ENCODE measurements around the gene CHFR.
"Not testable (repeated sequence)": the region's sequence is repeated elsewhere in the genome, so short reads cannot be mapped to it uniquely, and the experiment has no call there.

Gene CHFR

DNA sequence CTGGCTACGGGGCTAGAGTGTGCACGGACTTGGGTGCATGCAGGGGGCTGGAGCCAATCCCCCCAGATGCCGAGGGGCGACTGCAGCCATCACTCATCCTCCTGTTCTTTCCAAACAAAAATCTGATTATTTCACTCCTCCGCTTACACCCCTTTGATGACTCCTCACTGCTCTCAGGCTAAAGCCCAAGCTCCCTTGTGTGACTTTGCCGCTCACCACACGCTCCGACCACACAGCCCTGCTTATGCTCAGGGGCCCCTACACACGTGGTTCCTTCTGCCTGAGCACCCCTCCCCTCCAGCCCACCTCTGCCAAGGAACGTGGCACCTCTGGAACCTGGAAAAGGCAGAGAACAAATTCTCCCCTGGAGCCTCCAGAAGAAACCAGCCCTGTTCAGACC lies 13.7 kb downstream of the CHFR start:
- DNase-seq: no peak

DNA sequence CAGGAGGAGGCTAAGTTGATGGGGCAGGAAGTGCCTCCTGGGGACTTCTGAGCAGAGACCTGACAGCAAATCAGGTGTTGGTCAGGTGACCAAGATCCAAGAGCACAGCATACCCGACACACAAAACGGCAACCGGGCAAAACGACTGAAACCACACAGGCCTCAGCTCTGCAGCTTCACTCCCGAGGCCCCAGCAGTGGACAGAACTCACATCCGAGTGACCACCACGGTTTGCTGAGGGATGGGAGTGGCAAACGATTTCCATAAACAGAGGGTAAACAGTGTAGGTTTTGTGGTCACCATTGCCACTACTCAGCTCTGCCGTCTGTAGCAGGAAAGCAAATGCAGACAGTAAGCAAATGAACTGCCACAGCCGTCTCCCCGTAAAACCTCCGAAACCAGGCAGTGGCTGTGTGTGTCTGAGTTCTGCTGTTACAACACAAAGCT lies 14.4 kb downstream of the CHFR start:
- DNase-seq: no peak

DNA sequence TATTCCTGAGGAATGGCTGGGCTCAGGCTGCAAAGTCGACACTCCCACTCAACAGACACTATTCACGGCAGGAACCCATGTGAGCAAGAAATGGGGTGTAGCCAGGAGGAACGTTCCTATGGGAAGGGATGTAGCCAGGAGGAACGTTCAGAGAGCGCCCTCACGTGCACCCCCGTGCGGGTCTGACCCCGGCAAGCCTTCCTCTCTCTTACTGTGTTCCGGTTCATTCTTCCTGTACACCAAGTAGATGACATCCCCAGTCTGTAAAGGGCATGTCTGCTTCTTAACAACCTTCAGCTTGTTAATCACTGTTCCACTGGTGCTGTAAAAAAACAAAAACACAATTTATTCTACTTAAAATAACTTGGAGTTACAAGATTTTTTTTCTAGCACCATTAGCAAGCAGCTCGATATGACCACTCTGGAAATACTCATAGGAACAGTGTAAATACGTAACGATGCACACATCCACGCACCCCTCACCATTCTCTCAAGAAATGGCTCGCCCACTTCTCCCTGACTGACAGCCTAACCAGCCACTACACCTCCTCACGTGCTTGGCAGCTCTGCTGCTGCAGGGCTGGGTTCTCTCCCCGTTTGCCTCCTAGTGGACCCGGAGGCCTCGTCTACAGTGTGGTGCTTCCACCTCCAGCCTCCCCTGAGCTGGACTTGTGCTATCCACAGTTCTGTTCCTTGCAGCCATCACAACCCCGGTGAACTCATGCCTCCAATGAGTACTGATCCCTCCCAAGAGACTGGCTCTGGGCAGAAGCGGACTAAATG lies 15.1 kb downstream of the CHFR start:
- DNase-seq: no peak

DNA sequence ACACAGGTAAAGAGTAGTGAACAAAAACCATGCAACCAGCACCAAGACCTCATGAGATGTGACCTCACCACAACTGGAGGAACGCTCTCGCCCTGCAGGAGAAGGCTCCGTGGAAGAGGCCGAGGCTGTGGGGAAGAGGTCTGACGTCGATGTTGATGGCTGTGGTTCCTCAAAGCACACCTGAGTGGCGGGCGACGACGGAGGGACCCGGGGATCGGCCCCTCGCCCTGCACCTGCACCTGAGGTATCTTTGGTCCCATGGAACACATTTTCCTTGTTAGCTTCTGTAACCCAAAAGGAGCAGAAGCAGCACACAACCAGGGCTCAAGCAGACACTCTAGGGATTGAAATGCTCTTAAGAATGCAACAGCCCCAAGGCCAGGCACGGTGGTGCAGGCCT lies 17.9 kb downstream of the CHFR start:
- DNase-seq: no peak

DNA sequence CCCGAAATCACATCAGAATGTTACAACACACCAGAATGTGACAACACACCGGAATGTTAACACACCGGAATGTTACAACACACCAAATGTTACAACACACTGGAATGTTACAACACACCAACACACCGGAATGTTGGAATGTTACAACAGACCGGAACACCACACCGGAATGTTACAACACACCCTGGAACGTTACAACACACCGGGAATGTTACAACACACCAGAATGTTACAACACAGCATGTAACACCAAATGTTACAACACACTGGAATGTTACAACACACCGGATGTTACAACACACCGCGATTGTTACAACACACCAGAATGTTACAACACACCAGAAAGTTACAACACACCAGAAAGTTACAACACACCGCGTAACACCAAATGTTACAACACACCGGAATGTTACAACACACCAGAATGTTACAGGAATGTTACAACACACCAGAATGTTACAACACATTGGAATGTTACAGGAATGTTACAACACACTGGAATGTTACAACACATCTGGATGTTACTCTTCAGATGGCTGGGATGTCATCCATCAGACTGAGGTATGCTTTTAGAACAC lies 21.1 kb downstream of the CHFR start:
- no peak for DNase-seq

DNA sequence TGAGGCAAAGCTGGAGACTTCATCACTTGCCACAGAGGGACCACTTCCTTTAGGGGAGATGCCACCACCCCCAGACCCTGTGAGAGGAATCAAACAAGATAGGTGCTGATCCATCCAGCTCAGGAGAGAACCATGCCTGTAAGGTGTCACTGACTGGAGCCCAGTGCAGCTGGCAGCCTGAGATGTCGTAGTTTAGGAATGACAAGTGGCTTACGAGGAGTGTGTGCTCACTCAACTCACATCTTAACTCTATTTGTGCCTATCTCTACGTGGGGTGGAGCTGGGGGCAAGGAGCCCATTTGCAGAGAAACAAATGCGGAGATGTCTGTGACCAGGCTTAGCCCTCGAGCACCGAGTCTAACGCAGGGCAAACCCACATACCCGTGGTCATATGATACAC lies 25.8 kb downstream of the CHFR start:
- DNase-seq: no peak

DNA sequence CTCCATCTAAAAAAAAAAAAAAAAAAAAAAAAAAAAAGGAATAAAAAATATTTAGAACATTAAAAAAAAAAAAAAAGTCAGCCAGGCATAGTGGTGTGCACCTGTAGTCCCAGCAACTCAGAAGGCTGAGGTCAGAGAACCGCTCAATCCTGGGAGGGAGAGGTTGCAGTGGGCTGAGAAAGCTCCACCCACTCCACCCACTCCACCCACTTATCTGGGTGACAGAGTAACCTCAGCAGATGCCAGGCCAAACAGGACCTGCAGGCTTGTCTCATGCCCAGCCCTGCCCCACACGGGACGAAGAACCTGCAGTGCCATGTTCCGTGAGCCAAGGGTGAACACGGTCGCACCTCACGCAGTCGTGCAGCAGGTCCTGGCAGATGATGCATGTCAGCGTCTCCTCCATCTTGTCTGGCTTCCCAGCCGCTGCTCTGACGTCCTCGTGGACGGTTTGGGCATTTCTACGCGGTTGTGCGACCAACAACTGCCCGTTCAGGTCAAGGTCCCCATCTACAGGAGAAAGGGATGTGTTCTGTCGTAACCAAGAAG lies 28.6 kb downstream of the CHFR start:
- no peak for DNase-seq

DNA sequence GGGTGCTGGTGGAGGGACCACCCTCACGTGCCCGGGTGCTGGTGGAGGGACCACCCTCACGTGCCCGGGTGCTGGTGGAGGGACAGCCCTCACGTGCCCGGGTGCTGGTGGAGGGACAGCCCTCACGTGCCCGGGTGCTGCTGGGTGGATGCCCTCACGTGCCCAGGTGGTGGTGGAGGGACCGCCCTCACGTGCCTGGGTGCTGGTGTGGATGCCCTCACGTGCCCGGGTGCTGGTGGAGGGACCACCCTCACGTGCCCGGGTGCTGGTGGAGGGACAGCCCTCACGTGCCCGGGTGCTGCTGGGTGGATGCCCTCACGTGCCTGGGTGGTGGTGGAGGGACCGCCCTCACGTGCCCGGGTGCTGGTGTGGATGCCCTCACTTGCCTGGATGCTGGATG lies 30.4 kb downstream of the CHFR start:
- not testable (repeated sequence) for DNase-seq

DNA sequence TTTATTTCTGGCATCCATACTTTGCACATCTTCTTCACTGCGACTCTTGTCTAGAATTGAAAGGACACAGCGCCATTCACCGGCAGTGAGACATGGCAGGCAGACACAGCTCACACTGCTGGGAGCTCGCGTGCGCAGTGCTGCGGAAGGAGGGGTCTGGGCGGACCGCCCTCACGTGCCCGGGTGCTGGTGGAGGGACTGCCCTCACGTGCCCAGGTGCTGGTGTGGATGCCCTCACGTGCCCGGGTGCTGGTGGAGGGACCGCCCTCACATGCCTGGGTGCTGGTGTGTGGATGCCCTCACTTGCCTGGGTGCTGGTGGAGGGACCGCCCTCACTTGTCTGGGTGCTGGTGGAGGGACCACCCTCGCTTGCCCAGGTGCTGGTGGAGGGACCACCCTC lies 30.8 kb downstream of the CHFR start:
- no peak for DNase-seq

DNA sequence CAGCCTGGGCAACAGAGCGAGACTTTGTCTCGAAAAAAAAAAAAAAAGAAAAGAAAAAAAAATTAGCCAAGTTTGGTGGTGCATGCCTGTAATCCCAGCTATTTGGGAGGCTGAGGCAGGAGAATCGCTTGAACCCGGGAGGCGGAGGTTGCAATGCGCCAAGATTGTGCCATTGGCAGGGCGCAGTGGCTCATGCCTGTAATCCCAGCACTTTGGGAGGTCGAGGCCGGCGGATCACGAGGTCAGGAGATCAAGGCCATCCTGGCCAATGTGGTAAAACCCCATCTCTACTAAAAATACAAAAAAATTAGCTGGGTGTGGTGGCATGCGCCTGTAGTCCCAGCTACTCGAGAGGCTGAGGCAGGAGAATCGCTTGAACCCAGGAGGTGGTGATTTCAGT lies 32.2 kb downstream of the CHFR start:
- DNase-seq: not testable (repeated sequence)

DNA sequence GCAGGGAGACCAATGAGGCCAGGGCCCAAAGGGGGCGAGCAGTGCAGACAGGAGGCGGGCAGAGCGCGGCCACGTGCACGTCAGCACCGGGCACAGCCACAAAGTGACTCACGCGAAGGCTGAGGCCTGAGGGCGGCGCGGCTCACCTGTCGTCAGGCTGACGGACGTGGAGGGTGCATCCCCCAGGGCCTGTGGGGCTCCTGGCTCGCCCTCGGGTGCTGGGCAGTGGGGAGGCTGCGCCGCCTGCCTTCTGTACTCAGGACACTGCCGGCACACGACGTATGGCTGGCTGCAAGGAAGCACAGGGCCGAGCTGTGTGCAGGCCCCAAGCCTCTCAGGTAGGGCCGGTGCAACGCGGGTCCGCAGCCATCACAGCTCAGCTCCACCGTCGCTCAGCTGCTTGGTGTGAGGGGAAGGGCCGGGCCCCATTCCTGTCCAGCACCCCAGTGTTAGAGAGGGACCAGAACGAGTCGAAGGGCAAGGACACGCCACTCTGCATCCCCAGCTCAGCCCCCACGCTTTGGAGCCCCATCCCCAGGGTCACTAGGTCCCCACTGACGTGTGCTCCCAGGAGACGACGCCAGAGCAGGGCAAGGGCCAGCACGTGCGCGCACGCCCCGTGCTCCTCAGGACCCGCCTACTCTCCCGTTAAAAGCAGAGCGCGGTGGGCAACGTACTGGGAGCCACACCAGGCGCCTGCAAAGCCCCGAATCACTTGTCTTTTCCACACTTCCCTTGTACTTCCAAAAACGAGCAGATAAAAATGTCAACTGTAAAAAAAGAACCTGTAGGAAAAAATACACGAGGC lies 33.9 kb downstream of the CHFR start:
- no peak for DNase-seq

DNA sequence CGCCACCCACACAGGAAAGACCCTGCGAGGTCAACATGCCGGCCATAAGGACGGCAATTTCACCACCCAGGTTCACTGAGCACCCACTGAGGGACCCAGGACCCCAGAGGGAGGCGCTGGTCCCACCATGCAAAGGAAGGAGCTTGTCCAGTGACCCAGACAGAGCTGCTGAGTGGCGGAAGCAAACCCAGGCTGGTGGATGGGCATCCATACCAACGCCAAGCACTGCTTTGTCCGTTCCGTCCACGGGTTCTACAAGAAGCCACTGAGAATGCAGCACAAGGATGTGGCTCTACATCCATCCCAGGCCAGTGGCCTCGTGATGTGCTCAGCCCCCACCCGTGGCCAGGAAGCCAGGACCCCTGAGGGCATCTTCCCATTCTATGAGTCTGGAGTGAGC lies 34.9 kb downstream of the CHFR start:
- DNase-seq: no peak

DNA sequence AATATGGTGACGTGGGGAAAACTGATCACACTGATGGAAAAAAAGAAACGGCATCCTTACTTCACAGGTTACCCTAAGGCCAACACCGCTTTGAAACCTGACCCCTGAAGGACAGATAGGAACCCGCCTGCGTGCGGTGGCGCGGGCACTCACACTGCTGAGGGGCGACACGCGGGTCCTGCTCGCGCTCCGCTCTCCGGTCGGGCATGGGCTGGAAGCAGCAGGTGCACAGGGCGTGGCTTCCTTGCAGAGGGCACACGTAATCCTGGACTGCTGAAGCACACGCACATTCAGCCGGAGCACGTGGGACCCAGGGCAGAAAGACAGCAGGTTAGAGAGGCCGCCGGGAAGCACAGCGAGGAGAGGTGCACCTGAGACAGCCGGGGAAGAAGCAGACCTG lies 35.9 kb downstream of the CHFR start:
- no peak for DNase-seq

DNA sequence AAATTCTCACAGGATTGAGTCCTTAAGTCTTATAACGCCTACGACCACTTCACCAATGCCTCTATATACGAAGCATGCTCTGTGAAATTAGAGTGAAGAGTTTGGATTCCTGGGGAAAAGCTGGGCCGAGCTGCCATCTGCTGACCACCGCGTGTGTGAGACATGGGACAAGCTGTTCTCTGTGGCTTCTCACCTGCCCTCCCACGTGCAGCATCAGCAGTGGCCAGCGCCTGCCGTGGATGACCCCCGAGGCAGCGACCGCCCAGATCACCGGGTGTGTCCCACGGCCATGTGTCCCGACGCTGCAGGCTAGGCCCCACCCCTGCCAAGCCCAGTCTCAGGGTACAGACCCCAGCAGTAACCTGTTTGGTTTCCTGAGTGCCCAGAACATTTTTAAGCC lies 37.1 kb downstream of the CHFR start:
- no peak for DNase-seq

DNA sequence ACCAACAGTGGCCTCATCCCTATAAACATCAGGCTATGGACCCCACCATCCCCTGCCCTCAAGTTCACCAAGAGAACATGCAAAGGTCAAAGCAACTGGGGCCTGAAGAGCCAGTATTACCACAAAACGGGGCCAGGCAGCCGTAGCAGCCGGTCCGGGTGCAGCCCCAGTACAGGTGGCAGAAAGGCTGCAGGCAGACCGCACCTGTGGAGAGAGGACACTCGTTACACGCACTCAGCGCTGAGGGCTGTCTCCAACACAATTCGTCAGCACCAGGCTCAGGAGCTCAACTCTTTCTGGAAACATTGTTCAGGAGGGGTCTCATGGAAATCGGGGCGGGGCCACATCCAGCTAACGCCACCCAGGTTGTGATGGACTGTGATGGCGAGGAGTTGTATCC lies 38.9 kb downstream of the CHFR start:
- no peak for DNase-seq

DNA sequence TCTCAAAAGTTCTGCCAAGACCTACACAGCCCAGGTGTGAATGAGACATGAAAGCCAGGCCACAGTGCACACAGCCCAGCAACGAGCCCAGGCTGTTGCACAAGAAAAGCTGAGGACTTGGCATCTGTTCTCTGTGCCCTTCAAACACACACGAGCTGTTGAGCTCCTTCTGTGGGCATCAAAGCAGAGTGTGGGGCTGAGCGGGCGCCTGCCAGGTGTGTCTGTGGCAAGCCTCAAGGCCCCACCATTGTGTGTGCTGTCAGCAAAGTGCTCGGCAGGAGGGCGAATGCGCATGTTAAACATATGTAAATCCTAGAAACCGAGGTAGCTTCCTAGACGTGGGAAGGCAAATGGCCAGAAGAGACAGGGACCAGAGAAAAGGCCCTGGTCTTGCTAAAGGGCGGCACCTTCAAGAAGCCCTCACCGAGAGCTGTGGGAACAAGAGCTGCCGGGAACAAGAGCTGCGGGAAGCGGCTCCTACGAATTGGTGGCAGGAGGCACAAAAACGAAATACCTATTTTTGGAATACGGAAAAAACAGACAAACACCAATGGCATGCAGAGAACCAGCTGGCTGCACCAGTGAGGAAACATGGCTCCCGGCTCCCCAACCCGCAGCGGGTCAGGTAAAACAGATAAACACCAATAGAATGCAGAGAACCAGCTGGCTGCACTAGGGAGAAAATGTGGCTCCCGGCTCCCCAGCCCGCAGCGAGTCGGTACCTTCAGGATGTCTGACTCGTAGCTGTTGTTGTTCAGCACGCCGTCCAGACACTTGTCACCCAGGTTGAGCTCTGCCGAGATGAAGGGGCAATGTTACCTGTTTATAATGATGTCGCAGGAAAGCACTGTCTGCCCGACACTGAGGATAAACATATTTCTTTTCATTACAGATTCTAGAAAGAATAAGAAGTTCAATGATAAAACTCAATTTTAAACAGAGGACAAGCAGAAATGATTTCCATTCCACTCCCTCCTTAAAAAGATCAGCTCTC lies 39.7 kb downstream of the CHFR start:
- no peak for DNase-seq

DNA sequence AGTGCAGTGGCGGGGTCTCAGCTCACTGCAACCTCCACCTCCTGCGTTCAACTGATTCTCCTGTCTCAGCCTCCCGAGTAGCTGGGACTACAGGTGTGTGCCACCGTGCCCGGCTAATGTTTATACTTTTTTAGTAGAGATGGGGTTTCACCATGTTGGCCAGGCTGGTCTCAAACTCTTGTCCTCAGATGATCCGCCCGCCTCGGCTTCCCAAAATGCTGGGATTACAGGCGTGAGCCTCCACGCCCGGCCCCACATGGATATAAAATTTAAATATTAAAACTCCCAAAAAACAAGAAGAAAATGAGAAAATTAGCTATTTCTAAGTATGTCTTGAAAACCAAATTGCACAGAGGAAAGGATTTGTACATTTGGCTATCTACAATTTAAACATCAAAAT lies 42.7 kb downstream of the CHFR start:
- DNase-seq: not testable (repeated sequence)

DNA sequence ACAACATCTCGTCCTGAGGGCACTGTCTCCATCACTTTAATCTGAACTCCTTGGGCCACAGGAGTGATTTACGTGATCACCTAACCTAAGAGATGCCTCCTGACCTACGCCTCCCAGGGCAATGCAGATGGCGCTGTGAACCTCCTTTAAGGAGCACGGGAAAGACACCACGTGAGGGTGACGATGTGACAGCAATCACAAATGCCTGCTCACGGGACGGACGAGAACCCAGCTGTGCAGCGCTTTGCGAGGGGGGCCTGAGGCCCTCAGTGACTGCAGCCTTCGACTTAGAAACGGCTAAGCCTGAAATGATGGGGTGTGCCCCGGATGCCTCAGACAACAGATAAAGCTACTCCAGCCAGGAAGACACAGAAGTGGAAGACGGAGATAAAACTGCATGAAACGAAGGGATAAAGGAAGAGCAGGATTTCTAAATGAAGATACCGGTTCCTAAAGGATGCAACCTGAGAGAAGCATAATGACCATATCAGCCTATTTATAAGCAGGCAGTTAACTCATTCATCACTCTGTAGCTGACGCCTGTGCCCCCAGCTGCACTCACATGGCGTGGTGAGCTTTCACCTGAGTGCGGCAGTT lies 44.9 kb downstream of the CHFR start:
- DNase-seq: no peak

DNA sequence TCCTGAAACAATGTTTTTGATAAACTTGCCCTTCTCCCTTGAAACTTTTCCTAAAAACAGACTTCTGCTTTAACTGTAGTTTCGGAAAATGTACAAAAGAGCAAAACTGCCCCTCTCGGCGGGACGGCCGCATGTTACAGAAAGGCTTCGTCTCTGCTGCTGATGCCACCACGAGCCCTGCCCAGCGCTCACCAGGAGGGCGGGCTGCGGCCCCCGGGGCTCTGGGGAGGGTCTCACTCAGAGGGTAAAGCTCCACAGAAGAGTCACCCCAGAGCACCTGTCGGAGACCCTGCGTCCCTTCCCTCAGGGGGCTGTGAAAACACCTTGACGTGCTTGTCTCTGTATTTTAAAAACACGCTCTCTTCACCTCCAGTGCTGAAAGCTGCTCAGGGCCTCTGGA lies 46.3 kb downstream of the CHFR start:
- DNase-seq: no peak

DNA sequence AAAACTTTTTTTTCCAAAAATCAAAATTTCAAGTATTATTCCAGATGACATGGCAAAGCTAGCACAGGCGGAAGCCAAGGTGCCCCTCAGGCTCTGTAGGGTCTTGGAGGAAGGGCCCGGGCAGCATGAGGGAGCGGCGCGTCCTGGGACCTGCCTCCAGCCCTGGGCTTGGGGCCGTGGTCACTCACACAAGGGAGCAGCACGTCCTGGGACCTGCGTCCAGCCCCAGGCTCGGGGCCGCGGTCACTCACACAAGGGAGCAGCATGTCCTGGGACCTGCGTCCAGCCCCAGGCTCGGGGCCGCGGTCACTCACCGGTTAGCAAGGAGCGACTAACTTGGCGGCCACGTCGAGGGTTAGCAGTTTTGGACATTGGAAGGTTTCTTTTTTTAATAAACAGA lies 46.9 kb downstream of the CHFR start:
- DNase-seq: no peak

DNA sequence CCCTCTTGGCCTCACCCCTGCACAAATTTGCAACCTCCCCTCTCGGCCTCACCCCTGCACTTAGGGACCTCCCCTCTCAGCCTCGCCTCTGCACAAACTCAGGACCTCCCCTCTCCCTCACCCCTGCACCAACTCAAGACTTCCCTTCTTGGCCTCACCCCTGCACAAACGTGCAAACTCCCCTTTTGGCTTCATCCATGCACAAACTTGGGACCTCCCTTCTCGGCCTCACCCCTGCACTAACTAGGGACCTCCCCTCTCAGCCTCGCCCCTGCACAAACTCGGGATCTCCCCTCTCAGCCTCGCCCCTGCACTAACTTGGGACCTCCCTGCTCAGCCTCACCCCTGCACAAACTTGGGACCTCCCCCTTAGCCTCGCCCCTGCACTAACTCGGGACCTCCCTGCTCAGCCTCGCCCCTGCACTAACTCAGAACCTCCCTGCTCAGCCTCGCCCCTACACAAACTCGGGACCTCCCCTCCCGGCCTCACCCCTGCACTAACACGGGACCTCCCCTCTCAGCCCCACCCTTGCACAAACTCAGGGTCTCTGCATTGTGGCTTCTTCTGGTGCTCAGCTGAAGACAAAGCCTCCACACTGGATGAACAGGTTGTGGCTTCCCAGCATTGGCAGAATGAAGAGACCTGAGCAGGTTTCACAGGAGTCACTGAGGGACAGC lies 47.7 kb downstream of the CHFR start:
- DNase-seq: no peak

Measured in NCI-H1694 (cell line).